ENCODE data around the gene COPG1.

DNA sequence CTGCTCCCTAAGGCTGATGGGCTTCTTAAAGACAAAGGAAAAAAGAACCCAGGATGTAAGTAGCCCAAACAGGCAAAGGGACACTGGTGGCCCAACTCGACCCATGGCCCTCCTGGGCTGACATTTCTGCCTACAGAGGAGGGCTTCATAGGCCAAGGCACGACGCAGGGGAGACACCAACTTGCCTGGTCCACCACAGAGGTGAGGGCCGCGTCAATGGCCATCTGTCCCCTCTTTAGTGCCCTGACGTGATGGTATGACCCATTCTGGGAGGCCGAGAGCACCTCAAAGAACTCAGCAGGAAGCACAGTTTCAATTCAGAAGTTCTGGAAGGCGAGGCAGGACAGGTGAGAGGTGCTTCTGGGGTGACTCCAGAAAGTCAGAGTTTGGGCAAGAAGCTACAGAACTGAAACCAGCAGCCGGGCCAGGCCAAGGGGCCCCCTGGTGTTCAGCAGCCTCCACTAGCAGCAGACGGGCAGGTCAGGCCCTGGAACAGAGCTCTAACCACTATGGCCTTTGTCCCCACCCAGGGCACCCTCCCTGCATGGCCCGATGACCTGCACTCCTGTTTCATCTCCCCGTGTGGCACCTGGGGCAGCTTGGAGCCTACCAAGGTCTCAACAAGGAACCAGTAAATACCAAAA, 74.4 kb downstream of the COPG1 start:
- TF ChIP-seq, protein P1, sequence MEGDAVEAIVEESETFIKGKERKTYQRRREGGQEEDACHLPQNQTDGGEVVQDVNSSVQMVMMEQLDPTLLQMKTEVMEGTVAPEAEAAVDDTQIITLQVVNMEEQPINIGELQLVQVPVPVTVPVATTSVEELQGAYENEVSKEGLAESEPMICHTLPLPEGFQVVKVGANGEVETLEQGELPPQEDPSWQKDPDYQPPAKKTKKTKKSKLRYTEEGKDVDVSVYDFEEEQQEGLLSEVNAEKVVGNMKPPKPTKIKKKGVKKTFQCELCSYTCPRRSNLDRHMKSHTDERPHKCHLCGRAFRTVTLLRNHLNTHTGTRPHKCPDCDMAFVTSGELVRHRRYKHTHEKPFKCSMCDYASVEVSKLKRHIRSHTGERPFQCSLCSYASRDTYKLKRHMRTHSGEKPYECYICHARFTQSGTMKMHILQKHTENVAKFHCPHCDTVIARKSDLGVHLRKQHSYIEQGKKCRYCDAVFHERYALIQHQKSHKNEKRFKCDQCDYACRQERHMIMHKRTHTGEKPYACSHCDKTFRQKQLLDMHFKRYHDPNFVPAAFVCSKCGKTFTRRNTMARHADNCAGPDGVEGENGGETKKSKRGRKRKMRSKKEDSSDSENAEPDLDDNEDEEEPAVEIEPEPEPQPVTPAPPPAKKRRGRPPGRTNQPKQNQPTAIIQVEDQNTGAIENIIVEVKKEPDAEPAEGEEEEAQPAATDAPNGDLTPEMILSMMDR (conservative IDR thresholded peaks at IDR 0.05): no peak
- TF ChIP-seq ZFX (IDR thresholded peaks at IDR 0.05): no peak
